GM19395 (cell line): ENCODE data around the gene SLC23A1.

Experiments
- ATAC-seq: cut with Tn5 transposase; IDR thresholded peaks from one replicate; pipeline ENCODE4 v1.9.1; 2021; ENCODE audit warnings: mild to moderate bottlenecking, moderate library complexity; ENCODE audit not compliant: unreplicated experiment

The SLC23A1 gene

GRCh38 chr5:139408191-139408590 is 25.1 kb upstream of the SLC23A1 start:
- ATAC-seq: no peak

- ATAC-seq: no peak
These were observed 24.4 kb upstream of the SLC23A1 start for GRCh38 chr5:139407517-139407916.

GRCh38 chr5:139406963-139407362 is 23.9 kb upstream of the SLC23A1 start:
- ATAC-seq: no peak

GRCh38 chr5:139404484-139404840 is 21.4 kb upstream of the SLC23A1 start:
- ATAC-seq: no peak

GRCh38 chr5:139403787-139404483 is 20.8 kb upstream of the SLC23A1 start, which contains the start of gene SPATA24:
TSS of gene SPATA24 (minus strand) at chr5:139404089. CDS start at chr5:139404060, 29 bp downstream.
- ATAC-seq: peak; percentile 82

- ATAC-seq: no peak
These were observed 20.3 kb upstream of the SLC23A1 start for GRCh38 chr5:139403418-139403786.

GRCh38 chr5:139402561-139403158 is 19.6 kb upstream of the SLC23A1 start:
- ATAC-seq: no peak

GRCh38 chr5:139401546-139401945 is 18.4 kb upstream of the SLC23A1 start:
- no peak for ATAC-seq

GRCh38 chr5:139399501-139400121 is 16.5 kb upstream of the SLC23A1 start:
- ATAC-seq: no peak

- no peak for ATAC-seq
These were observed 14.8 kb upstream of the SLC23A1 start for GRCh38 chr5:139397921-139398320.

GRCh38 chr5:139396691-139397090 is 13.6 kb upstream of the SLC23A1 start:
- no peak for ATAC-seq

- ATAC-seq: no peak
These were observed 12.9 kb upstream of the SLC23A1 start for GRCh38 chr5:139395844-139396640.

GRCh38 chr5:139394654-139395566 is 11.8 kb upstream of the SLC23A1 start, which contains the start of gene PROB1:
TSS of gene PROB1 (minus strand) at chr5:139395104. CDS start at chr5:139395081, 23 bp downstream.
- ATAC-seq: no peak

GRCh38 chr5:139394123-139394653 is 11.1 kb upstream of the SLC23A1 start:
- no peak for ATAC-seq

- no peak for ATAC-seq
These were observed 10.5 kb upstream of the SLC23A1 start for GRCh38 chr5:139393497-139394122.

- ATAC-seq: peak; percentile 48
These were observed 9.8 kb upstream of the SLC23A1 start for GRCh38 chr5:139392678-139393496.

- no peak for ATAC-seq
These were observed 9.2 kb upstream of the SLC23A1 start for GRCh38 chr5:139392324-139392677.

- ATAC-seq: no peak
These were observed 8.7 kb upstream of the SLC23A1 start for GRCh38 chr5:139391570-139392323.
